ENCODE data around the gene REN. TPM values are rescaled to one million over a fixed set of nuclear protein-coding genes. Genes with fewer than 3 reads are reported as not detected.

The REN gene
- total RNA-seq, 3 donors from 2014 or later (not counting 1 experiment from before 2014, with no cell fraction given), result not detected

DNA sequence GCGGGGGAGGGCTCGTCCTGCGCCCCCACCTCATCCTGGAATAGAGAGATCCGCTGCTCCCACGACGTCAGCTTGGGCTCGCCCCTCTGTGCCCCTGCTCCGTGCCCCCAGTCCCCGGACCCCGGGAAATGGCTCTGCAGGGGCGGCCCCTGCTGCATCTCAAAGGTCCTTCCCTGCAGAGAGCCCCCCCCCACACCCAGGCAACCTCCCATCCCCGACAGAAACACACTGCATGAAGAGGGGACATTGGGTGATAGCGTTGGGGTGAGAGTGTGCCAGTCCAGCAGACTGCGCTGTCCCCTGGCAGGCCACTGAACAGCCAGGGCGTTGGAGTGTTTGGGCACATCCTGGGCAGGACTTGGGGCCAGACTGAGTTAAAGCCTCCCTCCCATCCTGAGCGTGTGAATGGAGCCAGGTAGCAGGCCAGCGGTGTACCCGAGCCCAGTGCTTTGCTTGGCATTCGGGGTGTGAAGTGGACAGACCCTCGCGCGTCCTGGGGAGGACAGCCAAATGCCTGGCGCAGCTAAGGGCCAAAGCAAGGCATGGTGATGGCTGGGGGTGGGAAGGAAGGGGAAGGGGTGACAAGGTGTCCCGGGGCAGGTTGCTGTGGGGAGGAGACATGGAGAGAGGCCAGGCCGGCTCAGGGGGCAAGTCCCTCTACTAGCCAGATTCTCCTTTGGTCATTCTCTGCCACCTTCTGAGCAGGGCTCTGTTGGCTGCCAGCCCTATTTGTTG lies 13.7 kb downstream of the REN start:
- intact Hi-C loops (cut with micrococcal nuclease), result no loop called here
- Mint-ChIP-seq H3K27me3 (ENCODE audit: low read depth in 2 of 2) (peaks cover 0 to 8% of the 10 kb centered on the region in 2 donors), H3K36me3 (no peaks in the 10 kb centered on the region), H3K9me3 (no peaks in the 10 kb centered on the region), H3K4me3 (peak overlapping the region; percentile 79), H3K4me1 (peaks cover 0 to 4% of the 10 kb centered on the region in 2 donors), H3K27ac (peak overlapping the region in 1 of 2 donors; percentile 80)
- H3K9me3 ChIP-seq (ENCODE audit: control insufficient read depth, insufficient read depth, low read length), result no peaks in the 10 kb centered on the region
- WGBS (ENCODE audit: insufficient coverage), result 41% methylated on average over 24 of the region's 25 CpGs
- TF ChIP-seq, protein P1, sequence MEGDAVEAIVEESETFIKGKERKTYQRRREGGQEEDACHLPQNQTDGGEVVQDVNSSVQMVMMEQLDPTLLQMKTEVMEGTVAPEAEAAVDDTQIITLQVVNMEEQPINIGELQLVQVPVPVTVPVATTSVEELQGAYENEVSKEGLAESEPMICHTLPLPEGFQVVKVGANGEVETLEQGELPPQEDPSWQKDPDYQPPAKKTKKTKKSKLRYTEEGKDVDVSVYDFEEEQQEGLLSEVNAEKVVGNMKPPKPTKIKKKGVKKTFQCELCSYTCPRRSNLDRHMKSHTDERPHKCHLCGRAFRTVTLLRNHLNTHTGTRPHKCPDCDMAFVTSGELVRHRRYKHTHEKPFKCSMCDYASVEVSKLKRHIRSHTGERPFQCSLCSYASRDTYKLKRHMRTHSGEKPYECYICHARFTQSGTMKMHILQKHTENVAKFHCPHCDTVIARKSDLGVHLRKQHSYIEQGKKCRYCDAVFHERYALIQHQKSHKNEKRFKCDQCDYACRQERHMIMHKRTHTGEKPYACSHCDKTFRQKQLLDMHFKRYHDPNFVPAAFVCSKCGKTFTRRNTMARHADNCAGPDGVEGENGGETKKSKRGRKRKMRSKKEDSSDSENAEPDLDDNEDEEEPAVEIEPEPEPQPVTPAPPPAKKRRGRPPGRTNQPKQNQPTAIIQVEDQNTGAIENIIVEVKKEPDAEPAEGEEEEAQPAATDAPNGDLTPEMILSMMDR (IDR thresholded peaks at IDR 0.05), result no peak
- DNase-seq (no peak), ATAC-seq (peak in 2 of 3 donors; percentile 1 to 3)
- H3K36me3 ChIP-seq (ENCODE audit: control insufficient read depth, insufficient read depth, low read length), result no peaks in the 10 kb centered on the region
- no peak overlapping the region for H3K27ac ChIP-seq (ENCODE audit: low read length)
- peaks cover 17% of the 10 kb centered on the region for H3K4me1 ChIP-seq (ENCODE audit: control insufficient read depth, insufficient read depth, low read length)
- H3K27me3 ChIP-seq (ENCODE audit: control insufficient read depth, insufficient read depth, low read length), result no peaks in the 10 kb centered on the region
- peak overlapping the region; percentile 50 for H3K4me3 ChIP-seq (ENCODE audit: low read length)

DNA sequence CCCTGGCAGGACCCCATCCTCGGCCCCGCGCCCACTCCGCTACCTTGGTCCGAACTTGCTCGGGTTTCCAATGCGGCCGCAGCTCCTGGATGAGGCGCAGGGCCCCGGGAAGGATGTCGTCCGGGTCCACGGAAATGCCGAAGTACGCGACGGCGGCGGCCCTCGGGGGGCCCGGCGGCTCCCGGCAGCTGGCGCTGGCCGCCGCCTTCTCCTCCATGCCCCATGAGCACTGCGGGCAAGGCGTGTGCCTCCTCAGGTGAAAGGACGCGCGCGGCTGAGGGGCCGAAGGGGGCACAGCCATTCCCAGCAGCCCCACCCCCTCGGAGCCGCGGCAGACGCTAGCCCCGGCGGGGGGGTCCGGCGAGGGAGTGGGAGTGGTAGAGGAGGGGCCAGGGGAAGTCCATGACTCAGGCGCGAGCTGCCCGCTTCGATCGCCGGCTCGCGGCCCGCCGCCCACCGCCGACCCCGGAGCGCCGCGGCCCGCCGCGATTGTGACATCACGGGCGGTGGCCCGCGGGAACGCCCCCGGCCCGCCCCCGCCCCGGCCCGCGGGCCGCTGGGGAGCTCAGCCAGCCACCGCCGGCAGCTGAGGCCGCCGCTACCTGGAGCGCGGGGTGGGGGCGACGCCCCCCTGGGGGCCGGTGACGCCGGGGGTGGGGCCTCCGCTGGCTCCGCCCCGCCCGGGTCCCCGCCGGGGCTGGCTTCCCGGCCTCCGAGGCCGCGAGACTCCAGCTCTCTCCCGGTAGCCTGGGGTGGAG lies 14.4 kb downstream of the REN start, which contains the start of gene ETNK2:
TSS of gene ETNK2 (minus strand) at position 493 of the 758 bp plus-strand sequence. CDS start at position 301, 192 bp downstream.
- H3K9me3 Mint-ChIP-seq, result no peaks in the 10 kb centered on the region
- H3K4me1 Mint-ChIP-seq, result peaks cover 0 to 4% of the 10 kb centered on the region in 2 donors
- no peaks in the 10 kb centered on the region for H3K9me3 ChIP-seq (ENCODE audit: control insufficient read depth, insufficient read depth, low read length)
- H3K4me1 ChIP-seq (ENCODE audit: control insufficient read depth, insufficient read depth, low read length), result peaks cover 17% of the 10 kb centered on the region
- H3K4me3 ChIP-seq (ENCODE audit: low read length), result peak within 1 kb of the TSS; percentile 51
- peak within 1 kb of the TSS; percentile 79 for H3K4me3 Mint-ChIP-seq
- H3K27me3 ChIP-seq (ENCODE audit: control insufficient read depth, insufficient read depth, low read length), result no peaks in the 10 kb centered on the region
- DNase-seq, result peak; percentile 57 to 77
- H3K27ac Mint-ChIP-seq, result peak within 1 kb of the TSS; percentile 21 to 80
- TF ChIP-seq, protein P1 (IDR thresholded peaks at IDR 0.05), result no peak
- no peak within 1 kb of the TSS for H3K27ac ChIP-seq (ENCODE audit: low read length)
- under 1% methylated on average over 94 of the region's 94 CpGs for WGBS (ENCODE audit: insufficient coverage)
- H3K36me3 ChIP-seq (ENCODE audit: control insufficient read depth, insufficient read depth, low read length), result no peaks in the 10 kb centered on the region
- no peaks in the 10 kb centered on the region for H3K36me3 Mint-ChIP-seq
- intact Hi-C loops (cut with micrococcal nuclease), result no loop called here
- H3K27me3 Mint-ChIP-seq (ENCODE audit: low read depth in 2 of 2), result peaks cover 0 to 8% of the 10 kb centered on the region in 2 donors
- peak; percentile 74 to 82 (median 81) for ATAC-seq

DNA sequence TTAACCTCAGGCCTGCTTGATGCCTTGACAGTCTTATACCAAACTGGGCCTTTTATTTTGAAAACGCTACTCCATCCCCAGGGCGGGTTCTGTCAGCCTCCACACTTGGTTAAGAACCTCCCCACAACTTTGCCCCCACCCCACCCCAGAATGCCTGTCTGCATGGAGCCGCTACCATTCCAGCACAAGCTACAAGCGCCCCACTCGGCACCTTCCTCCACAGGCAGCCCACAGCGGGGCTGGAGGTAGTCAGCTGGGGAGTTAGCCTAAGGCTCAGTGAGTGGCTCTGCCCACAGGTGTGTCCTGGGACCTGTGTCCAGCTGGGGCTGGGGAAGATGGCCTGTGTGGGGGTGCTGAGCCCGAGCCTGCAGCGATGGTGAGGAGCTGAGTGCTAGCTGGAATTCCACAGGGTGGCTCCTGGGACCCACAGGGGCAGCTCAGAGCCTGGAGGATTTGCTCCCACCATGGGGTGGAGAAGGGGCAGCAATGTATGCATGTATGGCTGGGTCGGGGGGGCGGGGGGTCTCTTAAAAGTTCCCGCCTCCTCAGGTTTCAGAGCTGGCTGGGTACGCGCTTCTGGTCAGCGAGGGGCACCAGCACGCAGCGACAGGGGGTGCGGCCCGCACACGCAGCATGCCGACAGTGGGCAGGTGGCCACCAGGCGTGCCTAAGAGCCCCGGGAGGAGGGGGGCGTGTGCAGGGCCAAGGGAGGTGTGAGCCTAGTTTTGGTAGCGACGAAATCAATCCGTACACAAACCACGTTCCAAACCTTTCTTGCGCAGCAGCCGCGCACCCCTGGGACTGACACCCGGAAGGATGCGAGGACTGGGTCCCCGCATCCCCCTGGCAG lies 15.2 kb downstream of the REN start:
- Histone ChIP-seq H3K4me3 (ENCODE audit: low read length) (peak overlapping the region; percentile 51), H3K27ac (ENCODE audit: low read length) (no peak overlapping the region), H3K4me1 (ENCODE audit: control insufficient read depth, insufficient read depth, low read length) (peaks cover 17% of the 10 kb centered on the region), H3K27me3 (ENCODE audit: control insufficient read depth, insufficient read depth, low read length) (no peaks in the 10 kb centered on the region), H3K36me3 (ENCODE audit: control insufficient read depth, insufficient read depth, low read length) (no peaks in the 10 kb centered on the region), H3K9me3 (ENCODE audit: control insufficient read depth, insufficient read depth, low read length) (no peaks in the 10 kb centered on the region)
- peak overlapping the region; percentile 76 for H3K4me3 Mint-ChIP-seq
- H3K27ac Mint-ChIP-seq, result peak overlapping the region; percentile 21 to 49
- TF ChIP-seq, protein P1 (IDR thresholded peaks at IDR 0.05), result no peak
- H3K9me3 Mint-ChIP-seq, result no peaks in the 10 kb centered on the region
- WGBS (ENCODE audit: insufficient coverage), result 48% methylated on average over 33 of the region's 33 CpGs
- peak in 1 of 2 donors; percentile 49 for DNase-seq
- H3K27me3 Mint-ChIP-seq (ENCODE audit: low read depth in 2 of 2), result peaks cover 0 to 8% of the 10 kb centered on the region in 2 donors
- ATAC-seq, result peak; percentile 26 to 36 (median 30)
- H3K4me1 Mint-ChIP-seq, result peaks cover 0 to 4% of the 10 kb centered on the region in 2 donors
- H3K36me3 Mint-ChIP-seq, result no peaks in the 10 kb centered on the region
- intact Hi-C loops (cut with micrococcal nuclease), result no loop called here
